ENCODE measurements around the gene MTMR1. TPM values are rescaled to one million over a fixed set of nuclear protein-coding genes. Genes with fewer than 3 reads are reported as not detected.

MTMR1 gene
- total RNA-seq, 1 experiment from 2014 or later: 25.4 TPM

- Mint-ChIP-seq H3K4me3 (ENCODE audit: unreplicated experiment) (no peak overlapping the region), H3K27me3 (ENCODE audit: insufficient read depth, unreplicated experiment) (no peaks in the 10 kb centered on the region), H3K4me1 (ENCODE audit: low read depth, unreplicated experiment) (peaks cover 4% of the 10 kb centered on the region), H3K36me3 (ENCODE audit: insufficient read depth, unreplicated experiment) (peaks cover 3% of the 10 kb centered on the region), H3K27ac (ENCODE audit: unreplicated experiment) (no peak overlapping the region), H3K9me3 (ENCODE audit: unreplicated experiment) (no peaks in the 10 kb centered on the region)
- CTCF ChIA-PET: no interaction called here
- Histone ChIP-seq H3K36me3 (ENCODE audit: control insufficient read depth, insufficient read depth, low read length) (no peaks in the 10 kb centered on the region), H3K4me3 (ENCODE audit: low read depth, low read length) (no peak overlapping the region), H3K27me3 (replicated peaks; ENCODE audit: control insufficient read depth, insufficient read depth, low read length) (no peaks in the 10 kb centered on the region), H3K4me1 (peaks cover 12% of the 10 kb centered on the region; the same call in 1 of the 2 replicates), H3K9me3 (no peaks in the 10 kb centered on the region)
- DNase-seq: no peak
- BruUV-seq (replicated peaks): no TSS peak
- POLR2A ChIA-PET: no interaction called here
- no peak for TF ChIP-seq CTCF (IDR thresholded peaks at IDR 0.05; ENCODE audit: insufficient read depth in 1 of 2, low read depth in 1 of 2, low read length in 1 of 2, severe bottlenecking in 1 of 2, unreplicated experiment in 1 of 2)
- intact Hi-C loops (cut with micrococcal nuclease; ENCODE audit: unreplicated experiment): no loop called here
Measured at GRCh38 chrX:150690126-150690525, 3.1 kb upstream of the MTMR1 start.

GRCh38 chrX:150692296-150692695, 900 bp upstream of the MTMR1 start:
- peaks cover 12% of the 10 kb centered on the region; the same call in 1 of the 2 replicates for H3K4me1 ChIP-seq
- ChIA-PET POLR2A (interaction anchor here (0.6 kb wide), 1 partner anchor 11 kb away, joined by 4 read pairs; no protein-coding TSS in a partner anchor), CTCF (no interaction called here)
- peak overlapping the region; percentile 64 for H3K27ac Mint-ChIP-seq (ENCODE audit: unreplicated experiment)
- H3K4me1 Mint-ChIP-seq (ENCODE audit: low read depth, unreplicated experiment): peaks cover 8% of the 10 kb centered on the region
- no peak for DNase-seq
- H3K9me3 Mint-ChIP-seq (ENCODE audit: unreplicated experiment): no peaks in the 10 kb centered on the region
- H3K27me3 Mint-ChIP-seq (ENCODE audit: insufficient read depth, unreplicated experiment): no peaks in the 10 kb centered on the region
- TF ChIP-seq CTCF (IDR thresholded peaks at IDR 0.05; ENCODE audit: insufficient read depth in 1 of 2, low read depth in 1 of 2, low read length in 1 of 2, severe bottlenecking in 1 of 2, unreplicated experiment in 1 of 2): no peak
- intact Hi-C loops (cut with micrococcal nuclease; ENCODE audit: unreplicated experiment): no loop called here
- no peaks in the 10 kb centered on the region for H3K27me3 ChIP-seq (replicated peaks; ENCODE audit: control insufficient read depth, insufficient read depth, low read length)
- no peaks in the 10 kb centered on the region for H3K36me3 ChIP-seq (ENCODE audit: control insufficient read depth, insufficient read depth, low read length)
- no TSS peak for BruUV-seq (replicated peaks)
- H3K36me3 Mint-ChIP-seq (ENCODE audit: insufficient read depth, unreplicated experiment): peaks cover 10% of the 10 kb centered on the region
- H3K4me3 ChIP-seq (ENCODE audit: low read depth, low read length): peak overlapping the region; percentile 50
- peak overlapping the region; percentile 74 for H3K4me3 Mint-ChIP-seq (ENCODE audit: unreplicated experiment)
- H3K9me3 ChIP-seq: no peaks in the 10 kb centered on the region

GRCh38 chrX:150693725-150694574, 754 bp downstream of the MTMR1 start:
- no peak overlapping the region for H3K27ac Mint-ChIP-seq (ENCODE audit: unreplicated experiment)
- peak overlapping the region; percentile 50 for H3K4me3 ChIP-seq (ENCODE audit: low read depth, low read length)
- POLR2A ChIA-PET: interaction anchor here (1.1 kb wide), 1 partner anchor 756 kb away, joined by 3 read pairs; the partner anchor contains the start of gene EOLA2
- H3K4me3 Mint-ChIP-seq (ENCODE audit: unreplicated experiment): peak overlapping the region; percentile 74
- CTCF ChIA-PET: interaction anchor here (1.5 kb wide), 1 partner anchor 756 kb away, joined by 6 read pairs; the partner anchor contains the start of gene EOLA2
- no peaks in the 10 kb centered on the region for H3K9me3 ChIP-seq
- no peaks in the 10 kb centered on the region for H3K27me3 ChIP-seq (replicated peaks; ENCODE audit: control insufficient read depth, insufficient read depth, low read length)
- no peaks in the 10 kb centered on the region for H3K9me3 Mint-ChIP-seq (ENCODE audit: unreplicated experiment)
- H3K36me3 Mint-ChIP-seq (ENCODE audit: insufficient read depth, unreplicated experiment): peaks cover 10% of the 10 kb centered on the region
- peaks cover 5% of the 10 kb centered on the region; the same call in 1 of the 2 replicates for H3K4me1 ChIP-seq
- BruUV-seq (replicated peaks): TSS peak; percentile 61
- no peaks in the 10 kb centered on the region for H3K36me3 ChIP-seq (ENCODE audit: control insufficient read depth, insufficient read depth, low read length)
- peaks cover 8% of the 10 kb centered on the region for H3K4me1 Mint-ChIP-seq (ENCODE audit: low read depth, unreplicated experiment)
- intact Hi-C loops (cut with micrococcal nuclease; ENCODE audit: unreplicated experiment): no loop called here
- DNase-seq: peak; percentile 72
- no peak for TF ChIP-seq CTCF (IDR thresholded peaks at IDR 0.05; ENCODE audit: insufficient read depth in 1 of 2, low read depth in 1 of 2, low read length in 1 of 2, severe bottlenecking in 1 of 2, unreplicated experiment in 1 of 2)
- no peaks in the 10 kb centered on the region for H3K27me3 Mint-ChIP-seq (ENCODE audit: insufficient read depth, unreplicated experiment)
